ENCODE results near the gene BCL3. TPM values are rescaled to one million over a fixed set of nuclear protein-coding genes. Genes with fewer than 3 reads are reported as not detected.

BCL3 gene
- total and polyA plus RNA-seq, 2 of the 13 experiments (the other 11 are each of a cell fraction or from before 2014, with no cell fraction given): 2.3 to 4.0 TPM

- TF ChIP-seq THAP11 (CRISPR knock-in tag; IDR thresholded peaks at IDR 0.05): 0 out of 2 replicates have a peak, but pooled peaks have one; percentile 21
- no peak for TF ChIP-seq NFIC (IDR thresholded peaks at IDR 0.05; ENCODE audit: low read length)
- TF ChIP-seq TEAD3 (CRISPR knock-in tag; optimal IDR thresholded peaks at IDR 0.05; ENCODE audit: borderline replicate concordance): peak; percentile 87
- no peak for TF ChIP-seq SOX6 (IDR thresholded peaks at IDR 0.05)
- TF ChIP-seq SOX6 (CRISPR knock-in tag; IDR thresholded peaks at IDR 0.05): peak; percentile 88
- no peak for TF ChIP-seq ZNF567 (CRISPR knock-in tag; IDR thresholded peaks at IDR 0.05; ENCODE audit: borderline replicate concordance)
- TF ChIP-seq FOXA3 (CRISPR knock-in tag; IDR thresholded peaks at IDR 0.05): peak; percentile 66
- TF ChIP-seq REST (IDR thresholded peaks at IDR 0.05; ENCODE audit: borderline replicate concordance in 1 of 2, low read depth in 1 of 2, low read length in 2 of 2): no peak
- TF ChIP-seq PATZ1 (CRISPR knock-in tag; IDR thresholded peaks at IDR 0.05): peak; percentile 63; the same call in 1 of the 2 replicates
- peak; percentile 69 for TF ChIP-seq GATAD2A (CRISPR knock-in tag; IDR thresholded peaks at IDR 0.05)
- peak; percentile 50 for TF ChIP-seq ZNF609 (CRISPR knock-in tag; IDR thresholded peaks at IDR 0.05; ENCODE audit: borderline replicate concordance)
- no peak for TF ChIP-seq AHR (CRISPR knock-in tag; IDR thresholded peaks at IDR 0.05)
- TF ChIP-seq ZNF644 (CRISPR knock-in tag; IDR thresholded peaks at IDR 0.05; ENCODE audit: low read depth): peak; percentile 27; the same call in 1 of the 2 replicates
- TF ChIP-seq ZBTB7A (CRISPR knock-in tag; IDR thresholded peaks at IDR 0.05): no peak
- no peak for TF ChIP-seq HCFC1 (IDR thresholded peaks at IDR 0.05; ENCODE audit: low read depth, low read length)
- TF ChIP-seq FOXA1 (IDR thresholded peaks at IDR 0.05): no peak
- TF ChIP-seq FOXA1 (CRISPR knock-in tag; IDR thresholded peaks at IDR 0.05): peak; percentile 65
- no peak for TF ChIP-seq EED (CRISPR knock-in tag; IDR thresholded peaks at IDR 0.05)
- TF ChIP-seq TFDP2 (CRISPR knock-in tag; IDR thresholded peaks at IDR 0.05): 0 out of 2 replicates have a peak, but pooled peaks have one; percentile 29
Observed at GRCh38 chr19:44807162-44807561, 58.7 kb downstream of the BCL3 start (continued).
